Measurements from ENCODE around the gene RXRB. TPM values are rescaled to one million over a fixed set of nuclear protein-coding genes. Genes with fewer than 3 reads are reported as not detected.

Gene RXRB
- total and polyA plus RNA-seq, 2 of the 8 experiments (the other 6 are each of a cell fraction or from before 2014, with no cell fraction given): 13.0 to 18.1 TPM

DNA sequence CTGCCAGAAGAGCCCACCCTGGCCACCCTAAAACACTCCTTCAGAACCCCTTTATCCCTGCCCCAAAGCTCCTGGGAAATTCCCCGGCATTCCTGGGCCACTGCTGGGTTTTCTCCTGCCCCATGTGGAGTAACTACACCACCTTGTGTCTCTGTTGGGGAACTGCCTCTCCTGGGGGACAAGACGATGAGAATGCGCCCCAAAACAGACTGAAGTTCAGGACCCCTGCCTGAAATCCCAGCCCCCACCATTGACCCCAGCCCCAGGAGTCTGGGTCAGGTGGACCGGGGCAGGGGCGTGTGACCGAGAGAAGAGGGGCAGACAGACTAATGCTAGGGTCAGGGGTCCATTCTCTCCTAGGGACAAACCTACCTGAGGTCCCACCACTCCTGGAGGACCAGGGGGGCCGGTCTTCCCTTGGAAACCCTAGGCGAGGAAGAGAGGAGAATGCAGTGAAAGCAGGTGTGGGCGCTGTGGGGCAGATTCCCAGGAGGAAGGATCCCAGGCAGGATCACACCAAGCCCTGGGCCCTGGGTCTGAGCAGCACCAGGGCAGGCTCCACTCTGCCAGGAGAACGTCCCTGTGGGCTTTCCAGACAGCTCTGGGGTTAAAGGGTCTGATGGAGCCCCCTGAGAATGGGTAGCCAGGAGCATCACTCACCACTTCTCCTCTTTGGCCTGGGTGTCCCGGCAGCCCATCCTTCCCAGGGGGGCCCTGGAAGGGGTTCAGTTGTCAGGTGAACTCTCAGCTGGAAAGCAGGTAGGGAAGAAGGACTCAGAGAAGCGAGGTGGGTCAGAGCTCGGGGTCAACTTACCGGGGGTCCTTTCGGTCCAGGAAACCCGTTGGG is 27.6 kb downstream of the RXRB start:
- peak; percentile 58 for FAIRE-seq
- Histone ChIP-seq H3K23ac (ENCODE audit: insufficient read length) (no peak overlapping the region), H2BK20ac (ENCODE audit: low read length) (no peak overlapping the region), H3K27me3 (replicated peaks in 1 of 4; ENCODE audit: control insufficient read depth in 3 of 4, extremely low read depth in 1 of 4, insufficient read depth in 3 of 4, low read length in 3 of 4) (no peaks in the 10 kb centered on the region), H3K18ac (ENCODE audit: extremely low read depth, low read length) (no peak overlapping the region), H2AFZ (ENCODE audit: low read length) (no peak overlapping the region), H3K79me2 (ENCODE audit: control insufficient read depth in 1 of 2, insufficient read depth in 2 of 2, low read length in 2 of 2) (no peaks in the 10 kb centered on the region), H2BK5ac (ENCODE audit: low read depth, low read length) (peak overlapping the region; percentile 52; the same call in 1 of the 2 replicates), H4K5ac (ENCODE audit: insufficient read length, low read depth, low read length) (no peak overlapping the region), H4K20me1 (replicated peaks in 1 of 2; ENCODE audit: control insufficient read depth in 1 of 2, insufficient read depth in 2 of 2, low read length in 2 of 2) (peaks cover 0 to 3% of the 10 kb centered on the region in 2 experiments), H4K91ac (replicated peaks; ENCODE audit: insufficient read length, low read length) (peak overlapping the region; percentile 81), H3K4me2 (ENCODE audit: insufficient read depth in 1 of 2, low read depth in 2 of 2, low read length in 2 of 2) (no peak overlapping the region), H3K14ac (ENCODE audit: insufficient read length) (no peak overlapping the region), H3K4me1 (replicated peaks in 1 of 4; ENCODE audit: control insufficient read depth in 3 of 4, insufficient read depth in 4 of 4, low read length in 3 of 4) (no peaks in the 10 kb centered on the region; a peak in 2 of 7 replicates), H3K36me3 (ENCODE audit: control insufficient read depth in 2 of 4, insufficient read depth in 4 of 4, low read length in 3 of 4) (no peaks in the 10 kb centered on the region), H2BK12ac (ENCODE audit: low read depth, low read length) (0 out of 2 replicates have a peak overlapping the region, but pooled peaks have one; percentile 39), H4K8ac (ENCODE audit: extremely low read depth, insufficient read depth, low read length) (peak overlapping the region; percentile 11), H3K4ac (replicated peaks; ENCODE audit: insufficient read length, low read depth, low read length) (no peak overlapping the region), H3K4me3 (ENCODE audit: extremely low read depth in 1 of 4, insufficient read depth in 2 of 4, low read depth in 3 of 4, low read length in 4 of 4) (no peak overlapping the region), H3K9ac (replicated peaks in 1 of 4; ENCODE audit: extremely low read depth in 1 of 4, low read depth in 3 of 4, low read length in 3 of 4) (no peak overlapping the region), H2AK5ac (ENCODE audit: low read depth, low read length) (no peak overlapping the region), H3K56ac (replicated peaks; ENCODE audit: insufficient read length, low read depth, low read length) (no peak overlapping the region), H2BK120ac (replicated peaks; ENCODE audit: low read depth, low read length) (no peak overlapping the region), H2BK15ac (ENCODE audit: low read length) (no peak overlapping the region), H3K27ac (ENCODE audit: low read depth, low read length) (no peak overlapping the region), H3K23me2 (ENCODE audit: low read depth, low read length) (no peaks in the 10 kb centered on the region), H3K9me3 (ENCODE audit: insufficient read depth in 2 of 2, low read depth in 1 of 2, low read length in 1 of 2) (no peaks in the 10 kb centered on the region), H3K79me1 (ENCODE audit: low read depth, low read length) (no peaks in the 10 kb centered on the region)
- ChIA-PET CTCF (ENCODE audit: partially characterized antibody) (interaction anchor here (0.6 to 5.5 kb wide), 37 partner anchors 9 to 282 kb away, joined by 3 to 74 read pairs (median 5); partner anchors contain the start of genes COL11A2 and HLA-DPB1), POLR2A (ENCODE audit: partially characterized antibody) (interaction anchor here (0.6 to 3.8 kb wide), 14 partner anchors 17 to 202 kb away, joined by 3 to 17 read pairs (median 3); partner anchors contain the start of gene RING1)
- 77% methylated on average over 11 of the region's 16 CpGs; no CpG with 5 or more reads in 1 of the 2 experiments for WGBS, 2 experiments (ENCODE audit: extremely low coverage in 1 of 2, insufficient coverage in 1 of 2, insufficient read length in 1 of 2, insufficient replicate concordance in 2 of 2, low coverage in 1 of 2, low lambda C conversion rate in 2 of 2, missing lambda C conversion rate in 1 of 2)
- peak in 1 of 2 experiments; percentile 72 for DNase-seq (ENCODE audit: low read depth in 1 of 2, low spot score in 2 of 2)
- TF ChIP-seq RXRA (IDR thresholded peaks at IDR 0.05; ENCODE audit: insufficient read depth, low read depth, low read length) (peak; percentile 38; the same call in 1 of the 2 replicates), HDAC2 (IDR thresholded peaks at IDR 0.05; ENCODE audit: borderline replicate concordance in 1 of 2, low read depth in 2 of 2, low read length in 2 of 2) (0 out of 4 replicates have a peak, but pooled peaks of 1 of the 2 experiments have one; percentile 36), YY1 (IDR thresholded peaks at IDR 0.05; ENCODE audit: low read depth, low read length) (0 out of 2 replicates have a peak, but pooled peaks have one; percentile 53), JUN (IDR thresholded peaks at IDR 0.05; ENCODE audit: low read depth, low read length) (no peak), TBP (IDR thresholded peaks at IDR 0.05; ENCODE audit: low read depth, low read length) (no peak), TEAD4 (IDR thresholded peaks at IDR 0.05; ENCODE audit: low read depth, low read length) (peak; percentile 92), CHD1 (IDR thresholded peaks at IDR 0.05; ENCODE audit: low read depth, low read length) (no peak)
- TF ChIP-seq, protein P1, sequence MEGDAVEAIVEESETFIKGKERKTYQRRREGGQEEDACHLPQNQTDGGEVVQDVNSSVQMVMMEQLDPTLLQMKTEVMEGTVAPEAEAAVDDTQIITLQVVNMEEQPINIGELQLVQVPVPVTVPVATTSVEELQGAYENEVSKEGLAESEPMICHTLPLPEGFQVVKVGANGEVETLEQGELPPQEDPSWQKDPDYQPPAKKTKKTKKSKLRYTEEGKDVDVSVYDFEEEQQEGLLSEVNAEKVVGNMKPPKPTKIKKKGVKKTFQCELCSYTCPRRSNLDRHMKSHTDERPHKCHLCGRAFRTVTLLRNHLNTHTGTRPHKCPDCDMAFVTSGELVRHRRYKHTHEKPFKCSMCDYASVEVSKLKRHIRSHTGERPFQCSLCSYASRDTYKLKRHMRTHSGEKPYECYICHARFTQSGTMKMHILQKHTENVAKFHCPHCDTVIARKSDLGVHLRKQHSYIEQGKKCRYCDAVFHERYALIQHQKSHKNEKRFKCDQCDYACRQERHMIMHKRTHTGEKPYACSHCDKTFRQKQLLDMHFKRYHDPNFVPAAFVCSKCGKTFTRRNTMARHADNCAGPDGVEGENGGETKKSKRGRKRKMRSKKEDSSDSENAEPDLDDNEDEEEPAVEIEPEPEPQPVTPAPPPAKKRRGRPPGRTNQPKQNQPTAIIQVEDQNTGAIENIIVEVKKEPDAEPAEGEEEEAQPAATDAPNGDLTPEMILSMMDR (IDR thresholded peaks at IDR 0.05; ENCODE audit: control extremely low read depth in 1 of 3, insufficient read depth in 1 of 3, low read depth in 1 of 3, low read length in 3 of 3): peak in 2 of 3 experiments; percentile 87 to 93; a peak in 3 of 4 replicates

Measured in H1 (cell line).